Uterus (tissue), 2 donors: ENCODE measurements around the gene ZNHIT3.

Experiments used
- CTCF ChIP-seq, 4 experiments: fragments of 200-600 bp in 2 of 4; fragments of 450-650 bp in 2 of 4; sonication (generic) in 2 of 4; IDR thresholded peaks; one replicate each; pipeline ENCODE4 v1.5.1; 2016 to 2019; ENCODE audit warnings: antibody characterized with exemption in 4 of 4, mild to moderate bottlenecking in 2 of 4, moderate library complexity in 1 of 4
- POLR2A ChIP-seq, 2 donors: fragments of 450-650 bp; IDR thresholded peaks; one replicate each; pipeline ENCODE4 v1.6.1; 2016; ENCODE audit warnings: antibody characterized with exemption in 2 of 2, mild to moderate bottlenecking in 1 of 2, moderate library complexity in 1 of 2

- peak in 3 of 4 experiments; percentile 9 to 29 (median 24) for TF ChIP-seq CTCF (IDR thresholded peaks at IDR 0.05)
- no peak for TF ChIP-seq POLR2A (IDR thresholded peaks at IDR 0.05)
These were observed 47.7 kb downstream of the ZNHIT3 start for GRCh38 chr17:36533935-36534839.
